ENCODE results near the gene BCL2.

The BCL2 gene

DNA sequence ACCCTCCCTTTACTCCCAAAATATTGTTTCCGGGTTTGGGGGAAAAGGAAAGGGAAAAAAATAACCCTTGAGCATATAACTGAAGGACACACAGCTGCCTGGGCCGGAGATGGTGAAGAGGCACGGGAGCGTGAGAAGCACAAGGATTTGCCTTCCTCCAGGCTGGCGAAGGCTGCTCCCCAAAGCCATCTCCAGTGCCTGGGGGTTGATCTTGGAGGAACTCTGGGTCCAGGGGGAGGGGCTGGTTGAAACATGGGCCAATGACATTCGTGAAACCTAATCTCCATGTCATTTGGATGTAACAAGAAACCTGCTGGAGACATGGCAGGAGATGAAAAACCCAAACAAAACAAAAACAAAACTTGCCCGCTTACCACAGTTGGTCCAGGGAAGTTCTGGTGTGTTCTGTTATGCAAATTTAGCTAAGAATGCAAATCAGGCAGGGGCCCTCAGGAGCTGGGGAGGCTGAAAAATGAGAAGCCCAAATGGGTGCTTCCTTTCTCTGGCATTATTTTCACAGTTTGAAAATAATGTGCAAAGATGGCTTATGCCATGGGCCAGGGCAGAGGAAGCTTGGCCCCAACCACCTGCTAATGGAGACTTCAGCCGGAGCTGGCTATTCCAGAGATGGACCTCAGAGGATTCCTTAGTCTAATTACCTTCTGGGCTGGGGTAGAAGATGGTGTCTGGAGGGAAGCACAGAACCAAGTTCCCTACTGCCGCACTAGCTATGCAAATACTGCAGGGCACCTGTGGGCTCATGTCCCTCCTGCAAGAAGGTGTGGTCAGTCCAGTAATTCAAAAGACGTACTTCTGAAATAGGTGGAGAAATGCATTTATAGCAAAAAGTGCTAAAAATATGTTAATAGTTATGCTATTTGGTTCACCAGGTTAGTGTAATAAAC is 180.9 kb downstream of the BCL2 start:
- peak in 1 of 2 donors; percentile 60 for DNase-seq

- DNase-seq = peak in 1 of 2 donors; percentile 97
Observed at GRCh38 chr18:63137999-63138435, 181.6 kb downstream of the BCL2 start.

DNA sequence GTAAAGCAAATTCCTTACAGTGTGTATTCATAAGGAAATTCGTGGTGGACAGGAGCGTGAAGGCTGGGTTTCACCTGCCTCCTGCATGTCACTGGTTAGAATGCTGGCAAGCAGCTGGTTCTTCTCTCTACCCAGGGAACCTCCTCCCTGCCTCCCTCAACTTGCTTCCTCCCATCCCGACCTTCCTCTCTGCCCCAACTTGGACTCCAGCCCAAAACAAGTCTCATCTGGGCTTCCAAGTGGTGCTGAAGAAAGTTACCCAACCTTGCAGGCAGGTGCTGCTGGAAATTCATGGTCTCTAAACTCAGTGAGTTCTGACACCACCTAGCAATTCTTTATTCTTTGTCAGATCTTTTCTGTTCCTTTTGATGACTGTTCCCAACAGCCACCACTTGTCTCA is 184.5 kb downstream of the BCL2 start:
- no peak for DNase-seq

- DNase-seq = no peak
Observed at GRCh38 chr18:63132819-63133200, 186.8 kb downstream of the BCL2 start.

GRCh38 chr18:63131959-63132818 is 187.4 kb downstream of the BCL2 start:
- DNase-seq = no peak

DNA sequence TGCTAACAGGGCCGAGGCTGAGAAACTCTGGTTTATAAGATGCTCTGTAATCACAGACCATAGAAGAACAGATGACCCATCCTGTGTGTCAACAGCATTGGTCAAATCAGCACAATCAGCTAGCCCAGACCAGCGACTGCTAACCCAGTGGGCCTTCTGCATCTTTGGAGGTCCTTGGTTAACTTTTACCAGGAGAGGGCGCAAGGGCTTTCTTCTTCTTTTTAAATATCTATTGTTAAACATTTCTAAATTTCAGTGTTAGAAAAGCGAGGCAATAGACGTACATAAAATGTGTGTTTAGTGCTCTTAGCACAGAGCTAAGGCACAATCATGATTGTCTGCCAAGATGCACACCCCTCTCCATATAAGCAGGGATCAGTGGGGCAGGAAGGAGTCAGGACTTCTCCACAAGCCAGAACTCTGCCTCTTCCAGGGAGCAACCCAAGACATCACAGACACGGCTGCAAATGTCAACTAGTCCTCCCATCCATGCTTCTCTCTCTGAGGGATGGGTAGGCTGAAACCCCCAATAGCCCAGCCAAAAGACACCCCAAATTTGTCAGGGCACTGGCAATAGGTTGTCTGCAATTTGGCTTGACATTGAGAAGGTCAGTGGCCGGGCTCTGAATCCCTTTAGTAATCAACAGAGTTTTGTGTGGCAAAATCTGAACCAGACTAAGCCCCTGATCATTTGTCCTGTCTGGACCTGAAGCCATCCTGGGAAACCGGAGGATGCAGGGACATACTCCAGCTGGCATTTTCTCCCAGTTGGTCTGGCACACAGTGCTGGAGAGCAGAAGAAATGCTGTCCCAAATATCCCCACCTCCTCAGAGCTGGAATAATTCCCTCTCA is 188.2 kb downstream of the BCL2 start:
- peak in 1 of 2 donors; percentile 34 for DNase-seq

GRCh38 chr18:63130176-63130575 is 189.4 kb downstream of the BCL2 start:
- DNase-seq = no peak

DNA sequence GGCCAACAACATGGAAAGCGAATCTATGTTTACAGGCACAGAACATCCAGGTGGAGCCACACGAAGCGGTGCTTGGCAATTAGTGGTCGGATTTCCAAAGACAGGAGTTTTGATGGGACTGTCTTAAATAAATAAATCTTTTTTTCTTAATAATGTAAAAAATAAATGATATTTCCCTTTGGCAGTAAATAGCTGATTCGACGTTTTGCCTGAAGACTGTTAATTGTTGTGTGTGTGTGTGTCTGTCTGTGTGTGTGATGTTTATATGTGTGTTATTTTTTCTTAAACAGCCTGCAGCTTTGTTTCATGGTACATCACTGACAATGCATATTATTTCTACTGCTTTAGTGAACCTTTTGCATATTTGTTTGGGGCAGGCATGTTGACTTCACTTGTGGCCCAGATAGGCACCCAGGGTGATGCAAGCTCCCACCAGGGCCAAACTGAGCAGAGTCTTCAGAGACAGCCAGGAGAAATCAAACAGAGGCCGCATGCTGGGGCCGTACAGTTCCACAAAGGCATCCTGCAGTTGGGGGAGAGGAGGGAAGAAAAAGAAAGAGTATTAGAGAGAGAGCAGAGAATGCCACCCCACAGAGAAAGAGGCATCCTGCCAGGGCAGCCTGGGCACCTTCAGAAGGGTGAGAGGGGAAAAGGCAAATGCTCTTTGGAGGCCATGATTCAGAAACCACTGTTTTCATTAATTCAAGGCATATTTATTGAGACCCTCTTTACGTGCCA is 191.2 kb downstream of the BCL2 start:
- no peak for DNase-seq

DNA sequence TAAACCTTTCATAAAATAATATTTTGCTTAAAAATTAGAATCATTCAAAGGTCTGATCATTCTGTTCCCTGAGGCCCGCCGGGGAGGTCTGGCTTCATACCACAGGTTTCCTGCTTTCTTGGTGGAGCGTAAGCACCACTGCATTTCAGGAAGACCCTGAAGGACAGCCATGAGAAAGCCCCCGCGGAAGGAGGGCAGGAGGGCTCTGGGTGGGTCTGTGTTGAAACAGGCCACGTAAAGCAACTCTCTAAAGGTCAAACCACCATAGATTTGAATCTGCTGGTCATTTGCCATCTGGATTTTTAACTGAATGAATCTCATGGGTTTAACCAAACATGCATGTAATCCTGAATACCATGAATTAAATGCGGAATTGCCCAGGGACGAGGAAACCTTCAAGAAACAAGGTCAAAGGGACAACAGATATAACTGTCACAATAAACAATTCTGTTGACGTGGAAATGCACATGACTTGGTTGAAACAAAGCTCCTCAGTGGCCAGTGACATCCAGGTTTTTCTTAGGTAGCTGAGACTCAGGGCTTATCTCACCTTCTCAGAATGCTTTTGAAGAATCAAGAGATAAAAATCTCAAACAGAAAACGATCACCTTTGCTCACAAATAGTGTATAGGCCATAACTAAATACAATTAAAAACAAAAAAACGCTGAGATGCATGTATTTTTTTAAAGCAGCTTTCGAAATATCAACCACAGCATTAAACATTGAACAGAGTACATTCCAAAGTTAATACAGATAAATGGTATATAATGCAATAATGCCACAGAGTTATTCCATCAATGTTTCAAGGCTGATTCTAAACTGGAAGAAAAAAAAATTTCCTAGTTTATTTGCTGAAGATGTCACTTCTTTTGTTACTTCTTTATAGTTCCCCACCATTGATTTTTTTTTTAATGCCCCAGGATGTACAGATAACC is 193.2 kb downstream of the BCL2 start:
- no peak for DNase-seq

DNA sequence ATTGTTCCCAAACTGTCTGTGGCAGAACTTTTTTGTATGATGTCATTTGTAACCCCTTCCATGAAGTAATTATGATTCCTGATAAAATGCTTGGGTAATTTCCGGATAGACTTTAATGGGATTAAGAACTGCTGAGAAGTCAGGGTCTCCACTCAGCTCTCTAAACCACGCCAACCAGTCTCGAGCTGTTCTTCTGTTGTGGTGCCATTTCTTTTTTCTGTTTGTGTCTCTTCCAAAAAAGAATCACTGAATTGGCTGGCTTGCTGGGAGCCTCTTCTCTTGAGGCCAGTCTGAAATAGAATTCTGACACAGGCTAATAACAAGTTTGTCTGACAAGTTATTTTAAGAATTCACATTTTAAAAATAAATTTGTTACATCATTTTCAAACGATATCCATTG is 198.9 kb downstream of the BCL2 start:
- DNase-seq = no peak

DNA sequence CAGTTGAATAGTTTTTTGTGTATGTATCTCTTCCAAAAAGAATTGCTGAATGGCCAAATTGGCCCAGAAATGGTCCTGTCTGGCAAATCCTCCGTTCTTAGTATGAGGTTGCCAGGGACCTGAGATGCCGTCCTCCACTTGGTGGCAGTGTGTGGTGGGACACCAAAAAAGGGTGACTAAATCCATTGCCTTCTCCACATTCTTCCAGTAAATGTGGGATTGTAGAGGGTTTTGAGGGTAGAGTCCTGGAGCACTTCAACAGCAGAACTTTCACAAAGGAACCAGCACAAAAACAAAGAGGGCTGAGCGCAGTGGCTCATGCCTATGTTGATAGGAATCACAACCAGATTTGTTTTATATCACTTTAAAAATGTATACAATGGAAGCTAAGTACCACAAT is 199.9 kb downstream of the BCL2 start:
- DNase-seq = no peak

DNA sequence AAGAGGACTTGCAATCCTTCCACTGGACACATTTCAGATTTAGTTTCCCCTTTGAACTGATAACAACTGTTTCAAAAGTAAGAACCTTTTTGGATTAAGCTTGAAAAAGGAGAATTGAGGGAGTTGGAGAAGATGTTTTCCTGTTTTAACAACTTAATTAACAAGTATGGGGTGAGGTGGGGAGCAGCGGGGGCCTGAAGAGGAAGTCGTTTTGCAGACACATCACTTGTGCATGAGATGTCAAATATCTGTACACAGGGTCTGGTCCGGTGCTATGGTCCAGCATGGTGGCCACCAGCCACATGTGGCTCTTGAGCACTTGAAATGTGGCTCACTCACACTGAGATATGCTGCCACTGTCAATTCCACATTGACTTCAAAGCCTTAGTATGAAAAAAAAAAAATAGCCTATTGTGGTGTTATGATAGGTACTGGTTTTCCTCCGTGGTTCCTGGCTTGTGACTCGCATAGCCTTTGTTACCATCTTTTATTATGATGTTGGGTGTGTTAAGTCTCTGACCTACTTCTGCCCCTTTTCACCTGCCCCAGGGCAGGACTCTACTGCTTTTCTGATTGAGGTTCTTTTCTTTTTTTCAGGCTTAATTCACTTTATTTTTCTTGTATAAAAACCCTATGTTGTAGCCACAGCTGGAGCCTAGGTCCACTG is 205.5 kb downstream of the BCL2 start:
- DNase-seq = no peak

GRCh38 chr18:63112706-63113105 is 206.9 kb downstream of the BCL2 start:
- DNase-seq = no peak

DNA sequence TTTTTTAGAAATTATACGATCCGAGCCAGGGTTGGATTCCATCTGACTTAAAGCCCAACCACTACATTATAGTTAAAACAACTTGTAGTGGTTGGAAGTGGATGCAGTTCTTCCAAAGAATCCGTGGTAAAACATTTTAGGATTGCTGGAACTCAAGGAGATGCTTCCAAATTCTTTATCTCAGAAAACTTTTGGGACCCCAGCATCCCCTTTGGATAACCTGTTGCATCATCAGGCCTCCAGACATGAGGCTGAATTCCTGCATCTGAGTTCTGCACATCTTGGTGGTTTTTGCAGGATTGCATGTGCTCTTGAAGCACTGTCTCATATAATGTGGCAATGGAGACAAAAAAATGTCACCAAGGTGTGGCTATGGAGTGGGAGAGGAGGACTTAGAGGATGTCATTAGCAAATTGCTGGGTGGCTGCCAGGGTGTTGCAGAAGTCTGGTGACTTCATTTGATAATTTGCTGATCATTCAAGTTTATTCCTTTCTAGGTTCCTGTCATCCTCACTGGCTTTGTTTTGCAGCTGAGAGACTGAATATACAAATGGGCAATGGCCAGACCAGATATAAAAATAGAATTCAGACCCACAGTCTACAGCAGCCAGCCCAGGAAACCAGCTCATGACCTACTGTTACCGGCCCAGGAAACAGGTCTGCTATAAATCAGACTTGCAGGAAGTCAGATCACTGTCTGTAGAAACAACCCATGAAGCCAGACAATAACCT is 207.7 kb downstream of the BCL2 start:
- peak in 1 of 2 donors; percentile 33 for DNase-seq

DNA sequence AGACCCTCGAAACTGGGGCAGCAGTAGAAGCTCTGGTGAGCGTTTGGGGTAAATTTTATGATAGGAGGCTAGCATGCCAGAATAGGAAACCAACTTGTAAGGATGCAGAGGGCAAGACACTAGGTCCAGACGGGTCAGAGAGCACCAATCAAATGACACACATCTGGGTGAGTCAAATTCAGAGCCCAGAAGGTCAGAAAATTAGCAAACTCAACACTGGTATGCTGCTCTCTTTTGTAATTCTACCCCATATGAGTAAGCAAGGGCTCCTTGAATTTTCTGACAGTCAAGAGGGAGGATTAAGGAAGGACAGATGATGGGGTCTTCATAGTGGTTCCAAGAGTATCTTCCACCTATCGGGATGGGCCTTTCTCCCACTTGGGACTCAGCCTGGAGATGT is 209.8 kb downstream of the BCL2 start:
- no peak for DNase-seq

GRCh38 chr18:63109022-63109421 is 210.5 kb downstream of the BCL2 start:
- DNase-seq = no peak

- DNase-seq = no peak
Observed at GRCh38 chr18:63107931-63108330, 211.6 kb downstream of the BCL2 start.

DNA sequence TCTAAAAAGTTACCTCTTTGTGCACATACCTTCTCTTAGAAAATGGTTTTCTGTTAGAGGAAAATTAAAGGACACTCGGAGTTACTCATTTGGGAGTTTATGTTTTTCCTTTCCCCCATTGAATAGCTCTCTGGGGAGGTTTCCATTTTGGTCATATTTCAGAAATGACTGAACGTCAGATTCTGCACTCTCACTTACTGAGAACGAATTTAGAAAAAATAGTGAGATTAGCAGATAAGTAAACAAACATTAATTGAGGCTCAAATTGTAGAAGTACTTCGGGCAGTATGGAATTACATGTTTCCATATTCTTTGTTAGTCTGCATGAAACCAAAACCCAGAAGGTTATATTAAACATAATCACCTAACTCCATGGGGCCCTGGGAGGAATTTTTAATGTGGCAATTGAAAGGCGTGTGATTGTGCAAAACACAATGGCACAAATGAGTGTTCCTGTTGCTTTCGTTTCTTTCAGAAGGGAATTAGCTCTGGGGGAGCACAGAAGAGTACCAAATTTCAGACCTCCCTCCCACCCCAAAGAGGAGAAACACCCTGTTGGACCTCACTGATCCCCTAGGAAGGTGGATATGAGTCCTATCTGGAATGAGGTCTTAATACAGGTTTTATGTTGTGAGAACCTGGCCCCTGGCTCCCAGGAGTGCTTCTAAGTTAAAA is 212.3 kb downstream of the BCL2 start:
- no peak for DNase-seq

- DNase-seq = no peak
Observed at GRCh38 chr18:63106727-63107126, 212.8 kb downstream of the BCL2 start.
